ENCODE measurements around the gene DIS3L2. TPM values are rescaled to one million over a fixed set of nuclear protein-coding genes. Genes with fewer than 3 reads are reported as not detected.

DIS3L2 gene
- total and polyA plus RNA-seq, 2 experiments from 2014 or later, result 15.2 to 25.3 TPM

DNA sequence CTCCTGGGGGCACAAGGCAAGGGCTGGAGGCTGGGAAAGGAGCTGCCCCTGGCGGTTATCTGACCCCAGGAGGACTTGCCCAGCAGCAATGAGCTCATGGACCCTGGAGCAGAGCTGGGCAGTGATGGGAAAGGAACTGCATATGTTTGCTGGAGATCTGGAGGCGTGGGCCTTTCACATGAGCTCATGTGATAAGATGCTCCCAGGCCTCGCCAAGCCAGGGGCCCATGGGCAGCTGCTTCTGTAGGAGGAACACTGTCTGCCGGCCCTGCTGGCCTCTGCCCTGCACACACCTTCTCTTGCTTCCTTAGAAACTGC, 26.3 kb upstream of the DIS3L2 start:
- H3K4me2 ChIP-seq, result no peak overlapping the region
- no peaks in the 10 kb centered on the region for H3K27me3 ChIP-seq (ENCODE audit: insufficient read depth)
- no peaks in the 10 kb centered on the region for H4K20me1 ChIP-seq (replicated peaks; ENCODE audit: insufficient read depth)
- Mint-ChIP-seq H3K27me3 (ENCODE audit: insufficient read depth, low read depth, poor library complexity) (peaks cover 10% of the 10 kb centered on the region), H3K27ac (no peak overlapping the region), H3K9me3 (no peaks in the 10 kb centered on the region), H3K36me3 (ENCODE audit: low read depth) (no peaks in the 10 kb centered on the region), H3K4me3 (no peak overlapping the region), H3K4me1 (no peaks in the 10 kb centered on the region)
- no peak overlapping the region for H3K27ac ChIP-seq (ENCODE audit: low read depth)
- no peaks in the 10 kb centered on the region for H3K36me3 ChIP-seq (ENCODE audit: insufficient read depth)
- no peak for TF ChIP-seq POLR2AphosphoS5 (IDR thresholded peaks at IDR 0.05; ENCODE audit: low read depth)
- TF ChIP-seq JUNB (IDR thresholded peaks at IDR 0.05; ENCODE audit: unreplicated experiment), result no peak
- DNase-seq (ENCODE audit: low spot score) (no peak), ATAC-seq (no peak)
- H3K4me3 ChIP-seq, result no peak overlapping the region
- H3K9me2 ChIP-seq (ENCODE audit: insufficient read depth), result peaks cover 4% of the 10 kb centered on the region; the same call in 1 of the 2 replicates
- no peaks in the 10 kb centered on the region for H3K4me1 ChIP-seq (ENCODE audit: insufficient read depth)
- no peaks in the 10 kb centered on the region for H3F3A ChIP-seq (replicated peaks; ENCODE audit: low read depth)
- H3K79me2 ChIP-seq (replicated peaks; ENCODE audit: insufficient read depth), result no peaks in the 10 kb centered on the region
- peak overlapping the region; percentile 23; the same call in 1 of the 2 replicates for H2AFZ ChIP-seq

DNA sequence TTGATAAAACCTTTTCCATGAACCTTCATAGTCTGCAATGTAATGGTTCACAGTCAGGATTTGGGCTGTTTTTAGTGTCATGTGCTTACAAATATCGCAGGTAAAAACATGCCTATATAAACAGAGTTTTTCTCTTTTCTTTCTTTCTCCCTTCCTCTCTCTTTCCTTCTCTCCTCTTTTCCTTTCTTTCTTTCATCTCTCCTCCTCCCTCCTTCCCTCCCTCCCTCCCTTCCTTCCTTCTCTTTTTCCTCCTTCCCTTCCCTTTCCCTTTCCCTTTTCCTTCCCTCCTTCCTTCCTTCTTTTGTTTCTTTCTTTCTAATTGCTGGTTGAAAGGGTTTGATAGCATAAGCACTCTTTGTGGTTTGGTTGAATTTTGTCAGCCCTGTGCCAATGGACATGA, 25.7 kb upstream of the DIS3L2 start:
- Mint-ChIP-seq H3K27ac (no peak overlapping the region), H3K9me3 (no peaks in the 10 kb centered on the region), H3K4me1 (no peaks in the 10 kb centered on the region), H3K36me3 (ENCODE audit: low read depth) (no peaks in the 10 kb centered on the region), H3K4me3 (no peak overlapping the region), H3K27me3 (ENCODE audit: insufficient read depth, low read depth, poor library complexity) (peaks cover 5% of the 10 kb centered on the region)
- Histone ChIP-seq H3K4me1 (ENCODE audit: insufficient read depth) (no peaks in the 10 kb centered on the region), H3K36me3 (ENCODE audit: insufficient read depth) (no peaks in the 10 kb centered on the region), H2AFZ (peak overlapping the region; percentile 23; the same call in 1 of the 2 replicates), H3K79me2 (replicated peaks; ENCODE audit: insufficient read depth) (no peaks in the 10 kb centered on the region), H3K9me2 (ENCODE audit: insufficient read depth) (peaks cover 4% of the 10 kb centered on the region; the same call in 1 of the 2 replicates), H3K27ac (ENCODE audit: low read depth) (no peak overlapping the region), H3F3A (replicated peaks; ENCODE audit: low read depth) (no peaks in the 10 kb centered on the region), H3K4me2 (no peak overlapping the region), H3K4me3 (no peak overlapping the region), H3K27me3 (ENCODE audit: insufficient read depth) (no peaks in the 10 kb centered on the region), H4K20me1 (replicated peaks; ENCODE audit: insufficient read depth) (no peaks in the 10 kb centered on the region)
- no peak for DNase-seq (ENCODE audit: low spot score)
- ATAC-seq, result no peak
- no peak for TF ChIP-seq JUNB (IDR thresholded peaks at IDR 0.05; ENCODE audit: unreplicated experiment)
- TF ChIP-seq EZH2phosphoT487 (IDR thresholded peaks at IDR 0.05; ENCODE audit: unreplicated experiment), result no peak
- TF ChIP-seq, protein P1, sequence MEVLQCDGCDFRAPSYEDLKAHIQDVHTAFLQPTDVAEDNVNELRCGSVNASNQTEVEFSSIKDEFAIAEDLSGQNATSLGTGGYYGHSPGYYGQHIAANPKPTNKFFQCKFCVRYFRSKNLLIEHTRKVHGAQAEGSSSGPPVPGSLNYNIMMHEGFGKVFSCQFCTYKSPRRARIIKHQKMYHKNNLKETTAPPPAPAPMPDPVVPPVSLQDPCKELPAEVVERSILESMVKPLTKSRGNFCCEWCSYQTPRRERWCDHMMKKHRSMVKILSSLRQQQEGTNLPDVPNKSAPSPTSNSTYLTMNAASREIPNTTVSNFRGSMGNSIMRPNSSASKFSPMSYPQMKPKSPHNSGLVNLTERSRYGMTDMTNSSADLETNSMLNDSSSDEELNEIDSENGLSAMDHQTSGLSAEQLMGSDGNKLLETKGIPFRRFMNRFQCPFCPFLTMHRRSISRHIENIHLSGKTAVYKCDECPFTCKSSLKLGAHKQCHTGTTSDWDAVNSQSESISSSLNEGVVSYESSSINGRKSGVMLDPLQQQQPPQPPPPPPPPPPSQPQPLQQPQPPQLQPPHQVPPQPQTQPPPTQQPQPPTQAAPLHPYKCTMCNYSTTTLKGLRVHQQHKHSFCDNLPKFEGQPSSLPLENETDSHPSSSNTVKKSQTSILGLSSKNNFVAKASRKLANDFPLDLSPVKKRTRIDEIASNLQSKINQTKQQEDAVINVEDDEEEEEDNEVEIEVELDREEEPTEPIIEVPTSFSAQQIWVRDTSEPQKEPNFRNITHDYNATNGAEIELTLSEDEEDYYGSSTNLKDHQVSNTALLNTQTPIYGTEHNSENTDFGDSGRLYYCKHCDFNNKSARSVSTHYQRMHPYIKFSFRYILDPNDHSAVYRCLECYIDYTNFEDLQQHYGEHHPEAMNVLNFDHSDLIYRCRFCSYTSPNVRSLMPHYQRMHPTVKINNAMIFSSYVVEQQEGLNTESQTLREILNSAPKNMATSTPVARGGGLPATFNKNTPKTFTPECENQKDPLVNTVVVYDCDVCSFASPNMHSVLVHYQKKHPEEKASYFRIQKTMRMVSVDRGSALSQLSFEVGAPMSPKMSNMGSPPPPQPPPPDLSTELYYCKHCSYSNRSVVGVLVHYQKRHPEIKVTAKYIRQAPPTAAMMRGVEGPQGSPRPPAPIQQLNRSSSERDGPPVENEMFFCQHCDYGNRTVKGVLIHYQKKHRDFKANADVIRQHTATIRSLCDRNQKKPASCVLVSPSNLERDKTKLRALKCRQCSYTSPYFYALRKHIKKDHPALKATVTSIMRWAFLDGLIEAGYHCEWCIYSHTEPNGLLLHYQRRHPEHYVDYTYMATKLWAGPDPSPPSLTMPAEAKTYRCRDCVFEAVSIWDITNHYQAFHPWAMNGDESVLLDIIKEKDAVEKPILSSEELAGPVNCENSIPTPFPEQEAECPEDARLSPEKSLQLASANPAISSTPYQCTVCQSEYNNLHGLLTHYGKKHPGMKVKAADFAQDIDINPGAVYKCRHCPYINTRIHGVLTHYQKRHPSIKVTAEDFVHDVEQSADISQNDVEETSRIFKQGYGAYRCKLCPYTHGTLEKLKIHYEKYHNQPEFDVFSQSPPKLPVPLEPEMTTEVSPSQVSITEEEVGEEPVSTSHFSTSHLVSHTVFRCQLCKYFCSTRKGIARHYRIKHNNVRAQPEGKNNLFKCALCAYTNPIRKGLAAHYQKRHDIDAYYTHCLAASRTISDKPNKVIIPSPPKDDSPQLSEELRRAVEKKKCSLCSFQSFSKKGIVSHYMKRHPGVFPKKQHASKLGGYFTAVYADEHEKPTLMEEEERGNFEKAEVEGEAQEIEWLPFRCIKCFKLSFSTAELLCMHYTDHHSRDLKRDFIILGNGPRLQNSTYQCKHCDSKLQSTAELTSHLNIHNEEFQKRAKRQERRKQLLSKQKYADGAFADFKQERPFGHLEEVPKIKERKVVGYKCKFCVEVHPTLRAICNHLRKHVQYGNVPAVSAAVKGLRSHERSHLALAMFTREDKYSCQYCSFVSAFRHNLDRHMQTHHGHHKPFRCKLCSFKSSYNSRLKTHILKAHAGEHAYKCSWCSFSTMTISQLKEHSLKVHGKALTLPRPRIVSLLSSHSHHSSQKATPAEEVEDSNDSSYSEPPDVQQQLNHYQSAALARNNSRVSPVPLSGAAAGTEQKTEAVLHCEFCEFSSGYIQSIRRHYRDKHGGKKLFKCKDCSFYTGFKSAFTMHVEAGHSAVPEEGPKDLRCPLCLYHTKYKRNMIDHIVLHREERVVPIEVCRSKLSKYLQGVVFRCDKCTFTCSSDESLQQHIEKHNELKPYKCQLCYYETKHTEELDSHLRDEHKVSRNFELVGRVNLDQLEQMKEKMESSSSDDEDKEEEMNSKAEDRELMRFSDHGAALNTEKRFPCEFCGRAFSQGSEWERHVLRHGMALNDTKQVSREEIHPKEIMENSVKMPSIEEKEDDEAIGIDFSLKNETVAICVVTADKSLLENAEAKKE (CRISPR knock-in tag; IDR thresholded peaks at IDR 0.05), result no peak
- TF ChIP-seq CREB1 (CRISPR knock-in tag; IDR thresholded peaks at IDR 0.05; ENCODE audit: low read depth), result no peak
